ENCODE measurements around the gene GPR37L1. TPM values are rescaled to one million over a fixed set of nuclear protein-coding genes. Genes with fewer than 3 reads are reported as not detected.
A peak's percentile ranks its signal among the peaks of the same experiment; 100 is the strongest.

The GPR37L1 gene, protein sequence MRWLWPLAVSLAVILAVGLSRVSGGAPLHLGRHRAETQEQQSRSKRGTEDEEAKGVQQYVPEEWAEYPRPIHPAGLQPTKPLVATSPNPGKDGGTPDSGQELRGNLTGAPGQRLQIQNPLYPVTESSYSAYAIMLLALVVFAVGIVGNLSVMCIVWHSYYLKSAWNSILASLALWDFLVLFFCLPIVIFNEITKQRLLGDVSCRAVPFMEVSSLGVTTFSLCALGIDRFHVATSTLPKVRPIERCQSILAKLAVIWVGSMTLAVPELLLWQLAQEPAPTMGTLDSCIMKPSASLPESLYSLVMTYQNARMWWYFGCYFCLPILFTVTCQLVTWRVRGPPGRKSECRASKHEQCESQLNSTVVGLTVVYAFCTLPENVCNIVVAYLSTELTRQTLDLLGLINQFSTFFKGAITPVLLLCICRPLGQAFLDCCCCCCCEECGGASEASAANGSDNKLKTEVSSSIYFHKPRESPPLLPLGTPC
- under 1 TPM in 3 of 4 donors, not detected in 1; 0.10 to 0.37 (median 0.22) TPM for polyA plus RNA-seq
- long read RNA-seq, donor 1: 0 reads
- long read RNA-seq, donor 2: 0 reads
- long read RNA-seq, donor 3: 0 reads
- long read RNA-seq, donor 4: 0 reads
- long read RNA-seq, donor 5: 0 reads
- long read RNA-seq, donor 6: 0 reads
- long read RNA-seq, donor 7: 0 reads
- long read RNA-seq, donor 8: 0 reads
- long read RNA-seq, donor 9: 0 reads
- long read RNA-seq, donor 10, full-length matches to known transcripts: 1 of 1 reads
- long read RNA-seq, donor 10, partial matches to known transcripts: 0 of 1 reads
- long read RNA-seq, donor 10, other reads (novel, unspliced or antisense): 0 of 1 reads

DNA sequence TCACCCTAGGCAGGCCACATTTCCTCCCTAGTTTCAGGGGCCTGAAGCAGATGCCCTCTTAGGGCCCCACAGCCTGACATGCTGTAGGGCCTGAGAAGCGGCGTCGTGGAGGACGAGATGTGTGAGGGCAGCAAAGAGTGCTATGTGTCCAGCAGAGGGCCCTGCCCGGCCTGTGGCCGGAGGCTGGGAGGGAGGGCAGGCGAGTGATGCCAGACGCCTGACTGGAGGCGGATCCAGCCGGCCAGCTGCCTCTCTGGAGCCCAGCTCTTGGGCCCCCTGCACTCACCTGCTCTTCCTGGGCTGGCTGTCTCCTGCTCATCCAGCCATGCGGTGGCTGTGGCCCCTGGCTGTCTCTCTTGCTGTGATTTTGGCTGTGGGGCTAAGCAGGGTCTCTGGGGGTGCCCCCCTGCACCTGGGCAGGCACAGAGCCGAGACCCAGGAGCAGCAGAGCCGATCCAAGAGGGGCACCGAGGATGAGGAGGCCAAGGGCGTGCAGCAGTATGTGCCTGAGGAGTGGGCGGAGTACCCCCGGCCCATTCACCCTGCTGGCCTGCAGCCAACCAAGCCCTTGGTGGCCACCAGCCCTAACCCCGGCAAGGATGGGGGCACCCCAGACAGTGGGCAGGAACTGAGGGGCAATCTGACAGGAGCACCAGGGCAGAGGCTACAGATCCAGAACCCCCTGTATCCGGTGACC is at the start of gene GPR37L1:
Gene GPR37L1 (plus strand): TSS at position 279 of the 697 bp plus-strand sequence. CDS start 47 bp downstream, at position 326.
- peaks cover 0 to 9% (median 0%) of the 10 kb centered on the region in 3 donors for H3K4me1 ChIP-seq (ENCODE audit: control insufficient read depth in 3 of 3, insufficient read depth in 2 of 3, low read depth in 1 of 3, low read length in 2 of 3)
- no peaks in the 10 kb centered on the region for H3K9me3 ChIP-seq (ENCODE audit: control insufficient read depth in 2 of 2, insufficient read depth in 1 of 2, low read depth in 1 of 2, low read length in 1 of 2)
- H3K4me3 ChIP-seq (ENCODE audit: low read depth in 1 of 3, low read length in 3 of 3): no peak within 1 kb of the TSS
- no peak within 1 kb of the TSS for H3K27ac ChIP-seq (ENCODE audit: low read depth in 1 of 3, low read length in 2 of 3)
- 69 to 81% (median 71%) methylated on average over 18 to 19 of the region's 19 CpGs for WGBS, 3 donors
- H3K27me3 ChIP-seq (ENCODE audit: control insufficient read depth in 3 of 3, insufficient read depth in 3 of 3, low read length in 3 of 3): no peaks in the 10 kb centered on the region
- DNase-seq (no peak), FAIRE-seq (no peak)
- H3K36me3 ChIP-seq (ENCODE audit: control insufficient read depth in 3 of 3, insufficient read depth in 2 of 3, low read depth in 1 of 3, low read length in 3 of 3): peaks cover 0 to 4% (median 0%) of the 10 kb centered on the region in 3 donors

DNA sequence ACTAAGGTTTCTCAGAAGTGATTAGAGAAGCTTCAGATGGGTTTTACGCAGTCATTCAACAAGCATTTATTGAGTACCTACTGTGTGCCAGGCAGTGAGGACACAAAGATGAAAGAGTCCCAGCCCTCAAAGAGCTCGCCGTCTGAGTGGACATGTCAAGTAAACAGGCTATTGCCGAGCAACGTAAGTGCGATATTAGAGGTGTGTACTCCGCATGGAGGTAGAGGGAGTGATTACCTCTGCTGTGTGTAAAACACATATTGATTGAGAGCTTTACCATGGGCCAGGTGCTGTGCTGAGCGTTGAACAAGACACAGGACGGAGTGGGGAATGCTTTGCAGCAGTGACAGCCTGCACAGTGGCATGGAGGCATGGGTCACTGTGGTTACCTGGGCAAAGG is 49.5 kb upstream of the GPR37L1 start:
- Histone ChIP-seq H3K36me3 (ENCODE audit: control insufficient read depth in 3 of 3, insufficient read depth in 2 of 3, low read depth in 1 of 3, low read length in 3 of 3) (no peaks in the 10 kb centered on the region), H3K27me3 (ENCODE audit: control insufficient read depth in 3 of 3, insufficient read depth in 3 of 3, low read length in 3 of 3) (no peaks in the 10 kb centered on the region), H3K9me3 (ENCODE audit: control insufficient read depth in 2 of 2, insufficient read depth in 1 of 2, low read depth in 1 of 2, low read length in 1 of 2) (no peaks in the 10 kb centered on the region), H3K27ac (ENCODE audit: low read depth in 1 of 3, low read length in 2 of 3) (peak overlapping the region; percentile 5 to 40 (median 34)), H3K4me1 (ENCODE audit: control insufficient read depth in 3 of 3, insufficient read depth in 2 of 3, low read depth in 1 of 3, low read length in 2 of 3) (peaks cover 3 to 52% (median 5%) of the 10 kb centered on the region in 3 donors), H3K4me3 (ENCODE audit: low read depth in 1 of 3, low read length in 3 of 3) (no peak overlapping the region)
- peak; percentile 36 to 52 for DNase-seq
- no peak for FAIRE-seq
- 81 to 92% (median 92%) methylated on average over 9 of the region's 9 CpGs for WGBS, 3 donors

DNA sequence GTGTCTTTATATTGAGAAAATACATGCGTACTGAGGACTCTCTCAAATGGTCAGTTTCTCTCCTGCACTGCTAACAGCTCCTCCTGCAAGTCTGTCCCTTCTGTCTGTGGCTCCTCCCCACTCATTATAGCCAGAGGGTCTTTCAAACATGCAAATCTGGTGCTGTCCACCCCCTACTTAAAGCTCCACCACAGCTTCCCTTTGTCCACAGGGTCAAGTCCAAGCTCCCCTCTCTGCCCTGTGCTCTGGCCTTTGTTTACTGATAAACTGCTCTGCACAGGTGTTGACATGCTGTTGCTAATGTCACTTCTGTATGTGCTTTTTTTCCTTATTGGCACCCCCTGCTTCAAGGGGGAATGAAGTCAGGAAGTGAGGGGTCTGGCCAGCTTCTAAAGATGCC is 47.7 kb upstream of the GPR37L1 start:
- FAIRE-seq: no peak

DNA sequence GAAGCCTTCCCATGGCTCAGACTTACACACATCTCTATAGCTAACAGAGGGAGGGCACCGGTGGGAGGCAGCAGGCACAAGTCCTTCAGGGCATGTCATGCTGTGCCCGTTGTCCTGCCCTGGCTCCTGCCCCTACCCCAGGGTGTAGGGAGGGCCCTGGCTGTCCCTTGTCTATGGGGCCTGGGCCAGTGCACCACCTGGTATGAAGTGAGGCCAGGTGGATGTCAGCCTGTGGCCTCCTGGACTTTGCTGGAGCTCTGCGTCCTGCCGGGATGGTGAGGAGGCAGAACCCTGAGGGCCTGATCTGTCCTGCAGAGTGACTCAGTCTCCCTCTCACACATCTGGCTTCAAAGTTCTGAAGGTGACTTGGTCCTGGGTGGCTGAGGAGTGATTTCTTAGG is 47.3 kb upstream of the GPR37L1 start:
- H3K36me3 ChIP-seq (ENCODE audit: control insufficient read depth in 3 of 3, insufficient read depth in 2 of 3, low read depth in 1 of 3, low read length in 3 of 3): no peaks in the 10 kb centered on the region
- H3K27me3 ChIP-seq (ENCODE audit: control insufficient read depth in 3 of 3, insufficient read depth in 3 of 3, low read length in 3 of 3): no peaks in the 10 kb centered on the region
- 25 to 66% (median 44%) methylated on average over 4 of the region's 4 CpGs for WGBS, 3 donors
- H3K9me3 ChIP-seq (ENCODE audit: control insufficient read depth in 2 of 2, insufficient read depth in 1 of 2, low read depth in 1 of 2, low read length in 1 of 2): no peaks in the 10 kb centered on the region
- H3K4me3 ChIP-seq (ENCODE audit: low read depth in 1 of 3, low read length in 3 of 3): no peak overlapping the region
- FAIRE-seq (no peak), DNase-seq (peak; percentile 53 to 66)
- peaks cover 3 to 53% (median 5%) of the 10 kb centered on the region in 3 donors for H3K4me1 ChIP-seq (ENCODE audit: control insufficient read depth in 3 of 3, insufficient read depth in 2 of 3, low read depth in 1 of 3, low read length in 2 of 3)
- H3K27ac ChIP-seq (ENCODE audit: low read depth in 1 of 3, low read length in 2 of 3): peak overlapping the region; percentile 60 to 82 (median 78)

More for the DNA sequence above, 47.7 kb upstream of the GPR37L1 start:
- Histone ChIP-seq H3K27ac (ENCODE audit: low read depth in 1 of 3, low read length in 2 of 3) (peak overlapping the region; percentile 60 to 82 (median 78)), H3K27me3 (ENCODE audit: control insufficient read depth in 3 of 3, insufficient read depth in 3 of 3, low read length in 3 of 3) (no peaks in the 10 kb centered on the region), H3K4me1 (ENCODE audit: control insufficient read depth in 3 of 3, insufficient read depth in 2 of 3, low read depth in 1 of 3, low read length in 2 of 3) (peaks cover 3 to 53% (median 5%) of the 10 kb centered on the region in 3 donors), H3K36me3 (ENCODE audit: control insufficient read depth in 3 of 3, insufficient read depth in 2 of 3, low read depth in 1 of 3, low read length in 3 of 3) (no peaks in the 10 kb centered on the region), H3K4me3 (ENCODE audit: low read depth in 1 of 3, low read length in 3 of 3) (no peak overlapping the region), H3K9me3 (ENCODE audit: control insufficient read depth in 2 of 2, insufficient read depth in 1 of 2, low read depth in 1 of 2, low read length in 1 of 2) (no peaks in the 10 kb centered on the region)
- peak in 1 of 2 donors; percentile 29 for DNase-seq
- 67 to 83% (median 68%) methylated on average over 1 of the region's 1 CpG for WGBS, 3 donors

DNA sequence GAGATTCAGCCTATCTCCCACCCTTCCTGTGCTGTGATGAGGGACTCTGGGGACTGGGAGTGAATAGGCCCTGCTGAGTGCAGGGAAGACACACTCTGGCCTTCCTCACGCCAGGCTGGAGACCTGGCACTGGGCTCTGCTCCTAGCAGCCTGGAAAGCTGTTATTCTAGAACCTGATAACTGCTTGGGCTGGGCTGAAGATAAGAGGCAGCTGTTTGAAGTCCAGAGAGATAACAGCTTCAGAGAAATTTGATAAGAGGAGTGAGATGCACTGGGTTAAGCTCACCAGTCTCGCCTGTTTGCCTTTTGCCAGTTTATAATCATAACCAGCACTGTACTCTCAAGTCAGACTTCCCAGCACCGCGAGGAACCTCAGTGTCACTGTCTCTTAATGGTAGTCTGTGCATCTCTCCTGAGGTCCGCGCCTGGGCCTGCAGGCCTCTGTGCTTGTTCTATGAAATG is 46.6 kb upstream of the GPR37L1 start:
- Histone ChIP-seq H3K4me1 (ENCODE audit: control insufficient read depth in 3 of 3, insufficient read depth in 2 of 3, low read depth in 1 of 3, low read length in 2 of 3) (peaks cover 3 to 56% (median 5%) of the 10 kb centered on the region in 3 donors), H3K9me3 (ENCODE audit: control insufficient read depth in 2 of 2, insufficient read depth in 1 of 2, low read depth in 1 of 2, low read length in 1 of 2) (no peaks in the 10 kb centered on the region), H3K27ac (ENCODE audit: low read depth in 1 of 3, low read length in 2 of 3) (peak overlapping the region; percentile 60 to 82 (median 78))

DNA sequence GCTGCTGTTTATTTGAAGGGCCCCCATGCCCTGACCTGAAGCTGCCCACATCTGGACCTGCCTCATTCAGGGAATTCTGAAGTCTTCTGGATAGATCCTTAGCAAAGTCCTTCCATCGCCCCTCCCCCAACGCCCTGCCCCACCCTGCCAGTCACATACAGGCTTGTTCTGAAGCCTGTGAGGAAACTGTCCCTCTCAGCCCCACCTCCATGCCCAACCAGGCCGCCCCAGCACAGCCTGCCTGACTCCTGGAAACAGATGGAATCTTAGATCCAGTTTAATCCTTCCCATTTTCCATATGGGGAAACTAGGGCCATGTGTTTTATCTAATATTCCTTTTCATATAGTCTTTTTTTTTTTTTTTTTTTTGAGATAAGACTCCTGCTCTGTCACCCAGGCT is 44.5 kb upstream of the GPR37L1 start:
- FAIRE-seq: no peak
- Histone ChIP-seq H3K27me3 (ENCODE audit: control insufficient read depth in 3 of 3, insufficient read depth in 3 of 3, low read length in 3 of 3) (no peaks in the 10 kb centered on the region), H3K9me3 (ENCODE audit: control insufficient read depth in 2 of 2, insufficient read depth in 1 of 2, low read depth in 1 of 2, low read length in 1 of 2) (no peaks in the 10 kb centered on the region), H3K27ac (ENCODE audit: low read depth in 1 of 3, low read length in 2 of 3) (peak overlapping the region in 1 of 3 donors; percentile 74), H3K36me3 (ENCODE audit: control insufficient read depth in 3 of 3, insufficient read depth in 2 of 3, low read depth in 1 of 3, low read length in 3 of 3) (no peaks in the 10 kb centered on the region), H3K4me3 (ENCODE audit: low read depth in 1 of 3, low read length in 3 of 3) (no peak overlapping the region), H3K4me1 (ENCODE audit: control insufficient read depth in 3 of 3, insufficient read depth in 2 of 3, low read depth in 1 of 3, low read length in 2 of 3) (peaks cover 3 to 59% (median 5%) of the 10 kb centered on the region in 3 donors)
- peak; percentile 61 to 78 for DNase-seq
- 28 to 63% (median 33%) methylated on average over 3 of the region's 3 CpGs for WGBS, 3 donors

More for the DNA sequence above, 46.6 kb upstream of the GPR37L1 start:
- H3K27me3 ChIP-seq (ENCODE audit: control insufficient read depth in 3 of 3, insufficient read depth in 3 of 3, low read length in 3 of 3): no peaks in the 10 kb centered on the region
- no peak overlapping the region for H3K4me3 ChIP-seq (ENCODE audit: low read depth in 1 of 3, low read length in 3 of 3)
- DNase-seq (peak; percentile 86 to 96), FAIRE-seq (no peak)
- 16 to 55% (median 30%) methylated on average over 6 of the region's 6 CpGs for WGBS, 3 donors
- no peaks in the 10 kb centered on the region for H3K36me3 ChIP-seq (ENCODE audit: control insufficient read depth in 3 of 3, insufficient read depth in 2 of 3, low read depth in 1 of 3, low read length in 3 of 3)

DNA sequence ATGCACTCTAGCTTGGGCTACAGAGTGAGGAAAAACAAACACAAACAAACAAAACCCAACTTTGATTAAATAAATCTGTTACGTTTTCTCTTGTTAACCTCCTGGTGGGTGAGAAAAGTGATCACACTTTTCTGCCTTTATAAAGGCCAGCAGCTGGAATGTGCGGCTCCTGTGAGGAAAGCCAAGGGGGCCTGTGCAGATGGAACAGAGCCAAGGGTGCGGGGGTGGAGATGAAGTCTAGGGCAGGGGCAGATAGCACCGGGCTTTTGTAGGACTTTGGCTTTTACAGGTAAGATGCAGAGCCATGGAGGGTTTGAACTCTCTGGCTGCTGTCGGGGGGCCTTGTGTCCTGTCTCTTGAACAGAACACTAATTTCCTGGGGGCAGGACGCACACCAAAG is 40.7 kb upstream of the GPR37L1 start:
- DNase-seq (peak; percentile 48 to 81), FAIRE-seq (no peak)
- peaks cover 6 to 61% (median 13%) of the 10 kb centered on the region in 3 donors for H3K4me1 ChIP-seq (ENCODE audit: control insufficient read depth in 3 of 3, insufficient read depth in 2 of 3, low read depth in 1 of 3, low read length in 2 of 3)
- H3K36me3 ChIP-seq (ENCODE audit: control insufficient read depth in 3 of 3, insufficient read depth in 2 of 3, low read depth in 1 of 3, low read length in 3 of 3): no peaks in the 10 kb centered on the region
- H3K27ac ChIP-seq (ENCODE audit: low read depth in 1 of 3, low read length in 2 of 3): peak overlapping the region in 2 of 3 donors; percentile 45 to 47
- no peaks in the 10 kb centered on the region for H3K9me3 ChIP-seq (ENCODE audit: control insufficient read depth in 2 of 2, insufficient read depth in 1 of 2, low read depth in 1 of 2, low read length in 1 of 2)
- no peak overlapping the region for H3K4me3 ChIP-seq (ENCODE audit: low read depth in 1 of 3, low read length in 3 of 3)
- 22 to 55% (median 34%) methylated on average over 6 of the region's 6 CpGs for WGBS, 3 donors
- H3K27me3 ChIP-seq (ENCODE audit: control insufficient read depth in 3 of 3, insufficient read depth in 3 of 3, low read length in 3 of 3): no peaks in the 10 kb centered on the region
